ENCODE measurements around the gene IFITM2.
"Not testable (repeated sequence)": the region's sequence is repeated elsewhere in the genome, so short reads cannot be mapped to it uniquely, and the experiment has no call there.

The IFITM2 gene

DNA sequence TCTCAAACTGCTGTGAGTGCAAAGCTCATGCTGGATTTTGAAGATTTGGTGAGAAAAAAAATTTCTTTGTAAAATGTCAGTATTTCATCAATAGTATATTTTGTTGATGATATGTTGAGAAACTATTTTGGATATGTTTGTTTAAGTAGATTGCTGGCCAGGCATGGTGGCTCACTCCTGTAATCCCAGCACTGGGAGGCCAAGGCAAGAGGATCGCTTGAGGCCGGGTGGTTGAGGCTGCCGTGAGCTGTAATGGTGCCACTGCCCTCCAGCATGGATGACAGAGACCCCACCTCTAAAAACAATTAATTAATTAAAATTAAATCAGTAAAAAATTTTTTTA is 19.9 kb downstream of the IFITM2 start:
- no peak for DNase-seq

DNA sequence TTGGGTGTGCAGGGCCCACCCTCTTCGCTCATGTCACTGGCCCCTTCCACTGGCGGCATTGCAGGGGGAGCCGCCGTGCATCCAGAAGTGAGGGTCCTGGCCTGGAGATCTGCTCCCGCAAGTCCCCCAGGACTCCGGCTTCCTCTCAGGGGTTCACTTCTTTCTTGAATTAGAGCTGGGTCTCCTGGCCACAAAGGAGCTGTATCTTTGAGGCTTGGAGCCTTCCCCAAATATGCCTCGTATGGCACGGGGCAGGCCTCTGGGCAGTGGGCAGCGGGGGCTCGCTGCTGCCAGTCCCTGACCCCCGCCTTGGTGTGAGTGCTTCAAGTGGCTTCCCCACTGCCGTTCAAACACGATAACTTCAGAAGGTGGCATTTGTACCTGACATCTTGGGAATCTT is 20.4 kb downstream of the IFITM2 start:
- DNase-seq: no peak

DNA sequence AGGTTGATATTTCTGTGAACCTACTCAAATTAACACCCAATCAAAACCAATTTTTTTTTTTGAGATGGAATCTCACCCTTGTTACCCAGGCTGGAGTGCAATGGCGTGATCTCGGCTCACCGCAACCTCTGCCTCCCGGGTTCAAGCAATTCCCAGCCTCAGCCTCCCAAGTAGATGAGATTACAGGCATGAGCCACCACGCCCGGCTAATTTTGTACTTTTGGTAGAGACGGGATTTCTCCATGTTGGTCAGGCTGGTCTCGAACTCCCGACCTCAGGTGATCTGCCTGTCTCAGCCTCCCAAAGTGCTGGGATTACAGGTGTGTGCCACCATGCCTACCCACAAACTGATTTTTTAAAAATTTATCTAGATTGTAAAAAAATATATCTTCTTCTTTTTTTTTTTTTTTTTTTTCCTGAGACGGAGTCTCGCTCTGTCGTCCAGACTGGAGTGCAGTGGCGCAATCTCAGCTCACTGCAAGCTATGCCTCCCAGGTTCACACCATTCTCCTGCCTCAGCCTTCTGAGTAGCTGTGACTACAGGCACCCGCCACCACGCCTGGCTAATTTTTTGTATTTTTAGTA is 21.0 kb downstream of the IFITM2 start:
- not testable (repeated sequence) for DNase-seq

GRCh38 chr11:329886-330253 is 22.3 kb downstream of the IFITM2 start:
- DNase-seq: no peak

DNA sequence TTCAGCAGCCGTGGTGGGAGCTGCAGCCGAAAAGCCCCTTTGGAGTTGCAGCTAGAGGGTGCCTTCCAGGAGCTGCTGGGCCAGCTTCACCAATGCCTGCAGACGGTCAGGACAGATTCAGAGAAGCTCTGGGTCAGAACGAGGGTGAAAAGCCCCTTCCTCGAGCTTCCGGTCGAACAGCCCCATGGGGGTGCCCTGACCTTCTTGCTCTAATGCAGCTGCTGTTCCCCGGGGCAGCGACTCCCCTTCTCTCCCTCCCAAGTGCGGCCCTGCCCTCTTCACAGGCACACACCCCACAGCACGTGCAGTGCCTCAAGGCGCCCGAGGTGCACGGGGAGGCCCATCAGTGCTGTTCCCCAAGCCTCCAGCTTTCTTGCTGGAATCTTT is 22.7 kb downstream of the IFITM2 start:
- no peak for DNase-seq

GRCh38 chr11:330694-331357 is 23.2 kb downstream of the IFITM2 start:
- no peak for DNase-seq

GRCh38 chr11:331358-332060 is 23.9 kb downstream of the IFITM2 start:
- no peak for DNase-seq

GRCh38 chr11:332651-333480 is 25.2 kb downstream of the IFITM2 start:
- DNase-seq: no peak

DNA sequence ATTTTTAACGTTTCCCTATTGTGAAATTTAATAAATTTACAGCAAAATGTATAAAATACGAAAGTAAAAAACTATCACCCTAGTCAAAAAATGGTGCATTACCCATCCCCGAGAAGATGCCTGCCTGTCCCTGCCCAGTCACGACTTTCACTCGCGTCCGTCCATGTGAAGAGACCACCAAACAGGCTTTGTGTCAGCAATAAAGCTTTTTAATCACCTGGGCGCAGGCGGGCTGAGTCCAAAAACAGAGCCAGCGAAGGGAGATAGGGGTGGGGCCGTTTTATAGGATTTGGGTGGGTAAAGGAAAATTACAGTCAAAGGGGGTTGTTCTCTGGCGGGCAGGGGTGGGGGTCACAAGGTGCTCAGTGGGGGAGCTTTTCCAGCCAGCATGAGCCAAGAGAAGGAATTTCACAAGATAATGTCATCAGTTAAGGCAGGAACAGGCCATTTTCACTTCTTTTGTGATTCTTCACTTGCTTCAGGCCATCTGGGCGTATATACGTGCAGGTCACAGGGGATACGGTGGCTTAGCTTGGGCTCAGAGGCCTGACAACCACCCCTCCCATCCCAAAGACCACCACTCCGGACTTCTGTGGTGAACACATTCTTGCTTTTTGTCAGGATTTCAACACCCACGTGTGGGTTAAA is 26.1 kb downstream of the IFITM2 start:
- DNase-seq: not testable (repeated sequence)

GRCh38 chr11:334264-334994 is 26.8 kb downstream of the IFITM2 start:
- no peak for DNase-seq

DNA sequence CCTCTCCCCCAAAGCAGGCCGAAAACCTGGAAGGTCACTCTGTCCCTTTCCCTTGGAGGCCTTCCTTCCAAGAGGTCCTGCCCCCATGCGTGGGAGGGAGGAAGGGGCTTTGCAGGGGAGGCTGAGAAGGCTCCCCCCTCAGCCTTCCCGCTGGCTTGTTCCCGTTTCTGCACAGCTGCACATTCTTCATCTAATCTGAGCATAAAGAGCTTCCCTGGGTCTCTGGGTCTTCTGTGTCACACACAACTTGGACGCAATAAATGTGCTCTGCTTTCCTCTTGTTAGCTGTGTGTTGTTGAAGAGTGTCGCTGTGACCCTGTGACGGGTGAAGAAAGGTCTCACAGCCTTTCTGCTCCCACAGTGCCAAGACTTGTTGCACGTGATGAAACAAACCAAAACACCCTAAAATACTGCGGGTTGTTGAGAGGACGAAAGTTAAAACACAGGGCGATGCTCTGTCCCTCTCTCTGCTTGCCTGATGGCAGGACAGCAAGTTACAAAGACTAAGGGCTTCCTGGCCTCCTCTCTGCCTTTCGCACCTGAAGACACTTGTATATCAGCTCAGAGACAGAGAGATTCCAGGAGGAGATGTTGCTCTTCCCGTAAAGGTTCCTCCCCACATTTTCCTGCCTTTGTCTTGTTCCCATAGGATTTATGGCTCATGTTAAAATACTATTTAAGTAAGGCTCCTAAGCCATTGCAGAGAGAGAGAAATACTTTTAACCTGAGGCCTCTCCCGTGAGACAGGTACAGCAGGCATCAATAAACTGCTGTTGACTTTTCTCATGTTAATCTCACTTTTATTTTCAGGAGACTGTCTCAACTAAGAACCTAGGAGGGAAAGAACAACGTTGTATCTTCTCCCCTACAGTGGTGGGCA is 28.4 kb downstream of the IFITM2 start:
- DNase-seq: no peak

- DNase-seq: no peak
These were observed 29.1 kb downstream of the IFITM2 start for GRCh38 chr11:336659-337198.

DNA sequence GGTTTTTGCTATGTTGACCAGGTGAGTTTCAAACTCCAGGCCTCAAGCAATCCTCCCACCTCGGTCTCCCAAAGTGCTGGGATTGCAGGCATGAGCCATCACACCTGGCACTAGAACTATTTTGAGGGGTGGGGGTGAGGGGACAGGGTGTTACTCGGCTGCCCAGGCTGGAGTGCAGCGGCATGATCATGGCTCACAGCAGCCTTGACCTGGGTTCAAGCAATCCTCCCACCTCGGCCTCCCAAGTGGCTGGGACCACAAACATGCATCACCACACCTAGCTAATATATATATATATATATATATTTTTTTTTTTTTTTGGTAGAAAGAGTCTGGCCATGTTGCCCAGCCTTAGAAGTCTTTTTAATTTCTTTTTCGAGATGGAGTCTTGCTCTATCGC is 30.1 kb downstream of the IFITM2 start:
- no peak for DNase-seq

DNA sequence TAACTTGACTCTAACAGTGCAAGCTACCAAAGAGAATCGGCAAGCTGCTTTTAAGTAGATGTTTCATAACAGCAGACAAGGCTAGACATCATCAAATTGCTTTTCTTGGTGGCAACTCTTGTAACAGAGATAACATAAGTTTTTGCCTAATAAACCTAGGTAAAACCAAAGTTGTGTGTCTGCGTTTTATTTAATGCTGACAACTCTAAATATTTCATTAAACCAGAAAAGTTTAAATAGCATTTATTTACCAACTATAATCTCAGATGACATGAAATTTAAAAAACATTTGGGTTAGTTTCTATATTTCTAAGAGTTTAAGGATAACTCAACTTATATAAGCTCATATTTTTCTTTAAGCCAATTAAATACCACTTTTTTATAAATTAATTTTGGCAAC is 32.3 kb downstream of the IFITM2 start:
- DNase-seq: no peak

- DNase-seq: no peak
These were observed 33.2 kb downstream of the IFITM2 start for GRCh38 chr11:340539-341512.

- DNase-seq: no peak
These were observed 34.7 kb downstream of the IFITM2 start for GRCh38 chr11:342328-342727.

DNA sequence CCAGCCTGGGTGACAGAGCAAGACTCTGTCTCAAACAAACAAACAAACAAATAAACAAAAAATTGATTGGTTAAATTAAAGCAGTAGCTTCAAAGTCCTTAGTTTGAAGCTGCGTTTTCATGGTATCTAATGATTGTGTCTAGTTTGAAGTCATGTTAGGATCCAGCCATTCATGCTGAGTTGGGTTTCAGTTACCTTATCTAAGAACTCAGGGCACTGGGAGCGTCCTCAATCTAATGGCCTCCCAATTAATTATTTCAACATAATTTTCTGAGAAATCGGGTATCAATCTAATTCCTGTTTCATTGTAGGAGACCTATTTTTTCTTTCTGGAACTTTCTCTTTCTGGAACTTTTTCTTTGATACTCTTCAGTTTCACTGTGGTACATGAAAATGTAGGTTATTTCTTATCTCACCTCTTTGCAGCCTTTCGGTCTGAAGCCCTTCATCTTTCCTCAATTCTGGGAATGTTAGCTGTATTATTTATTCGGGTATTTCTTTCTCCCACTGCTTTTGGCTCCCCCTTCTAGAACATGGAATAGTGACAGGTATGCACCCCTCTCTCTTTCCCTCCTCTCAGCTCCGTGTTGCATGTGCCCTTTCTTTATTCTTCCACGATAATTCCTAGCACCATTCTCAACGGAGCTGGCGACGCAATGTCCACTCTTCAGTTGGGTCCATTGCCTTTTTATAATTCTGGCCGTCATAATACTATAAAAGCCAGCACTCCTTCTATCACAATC is 37.4 kb downstream of the IFITM2 start:
- no peak for DNase-seq

GRCh38 chr11:346529-346928 is 38.9 kb downstream of the IFITM2 start:
- DNase-seq: no peak
